Mammary epithelial cell (primary cell): Measurements from ENCODE around the gene CPSF4.

Experiments
- CTCF ChIP-seq, 2 donors: IDR thresholded peaks in 1 of 2; conservative IDR thresholded peaks in 1 of 2; 2 replicates each; pipeline ENCODE4 v1.5.1; 2011 to 2012; ENCODE audit warnings: inconsistent platforms in 2 of 2, low read length in 2 of 2, mild to moderate bottlenecking in 2 of 2, control low read depth in 1 of 2, low read depth in 1 of 2; ENCODE audit not compliant: insufficient read depth in 1 of 2; ENCODE audit errors: extremely low read depth in 1 of 2
- EZH2 ChIP-seq: IDR thresholded peaks from 2 replicates; pipeline ENCODE4 v1.6.1; 2012; ENCODE audit warnings: low read length, inconsistent platforms, borderline replicate concordance

- TF ChIP-seq CTCF (conservative IDR thresholded peaks at IDR 0.05 in 1 of 2, IDR thresholded peaks at IDR 0.05 in 1 of 2; ENCODE audit: extremely low read depth in 1 of 2, insufficient read depth in 1 of 2, low read depth in 1 of 2, low read length in 2 of 2) (no peak), EZH2 (no peak)
Measured at GRCh38 chr7:99485094-99485493, 46.4 kb downstream of the CPSF4 start.
